ENCODE measurements around the gene TWSG1. TPM values are rescaled to one million over a fixed set of nuclear protein-coding genes. Genes with fewer than 3 reads are reported as not detected.
"Not testable (repeated sequence)": the region's sequence is repeated elsewhere in the genome, so short reads cannot be mapped to it uniquely, and the experiment has no call there.

TWSG1 gene
- total and polyA plus RNA-seq, 10 of the 15 experiments (the other 5 are each of a cell fraction or from before 2014, with no cell fraction given): 11.1 to 45.1 (median 27.7) TPM

DNA sequence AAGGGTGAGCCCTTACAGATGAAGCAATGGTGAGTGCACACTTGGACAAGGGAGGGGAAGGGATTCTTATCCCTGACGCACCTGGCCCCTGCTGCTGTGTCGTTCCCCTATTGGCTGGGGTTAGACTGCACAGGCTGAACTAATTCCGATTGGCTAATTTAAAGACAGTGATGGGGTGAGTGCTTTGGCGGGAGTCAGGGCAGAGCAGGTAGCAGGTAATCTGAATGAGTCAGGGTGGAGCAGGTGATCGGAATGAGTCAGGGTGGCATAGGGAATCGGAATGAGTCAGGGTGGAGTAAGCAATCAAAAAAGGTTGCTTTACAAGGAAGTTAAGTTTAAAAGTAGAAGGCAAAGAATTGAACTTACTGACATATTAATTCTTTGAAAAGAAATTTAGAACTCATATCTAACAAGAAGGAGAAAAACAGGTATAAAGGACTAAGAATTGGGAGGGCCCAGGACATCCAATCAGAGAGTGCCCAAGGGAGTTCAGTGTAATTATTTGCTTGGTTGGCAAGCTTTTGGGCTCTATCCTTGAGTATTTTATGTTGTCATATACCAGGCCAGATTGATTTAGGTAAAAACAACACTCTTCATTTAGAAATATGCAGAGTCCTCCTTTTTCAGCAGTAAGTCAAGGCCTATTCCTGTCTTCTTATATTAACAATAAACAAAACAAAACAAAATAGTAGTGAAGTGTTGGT lies 88.4 kb downstream of the TWSG1 start:
- Histone ChIP-seq H3K9me3 (replicated peaks; ENCODE audit: control insufficient read depth, insufficient read depth, low read length) (peaks cover 2% of the 10 kb centered on the region; the same call in 1 of the 3 replicates), H4K20me1 (ENCODE audit: control insufficient read depth, insufficient read depth) (no peaks in the 10 kb centered on the region), H2AFZ (ENCODE audit: control insufficient read depth, low read depth, low read length) (no peak overlapping the region), H3K4me3 (no peak overlapping the region), H3K27ac (ENCODE audit: control insufficient read depth, insufficient read depth) (no peak overlapping the region), H3K4me2 (ENCODE audit: control insufficient read depth, insufficient read depth) (no peak overlapping the region), H3K36me3 (ENCODE audit: control insufficient read depth in 2 of 2, insufficient read depth in 2 of 2, low read length in 1 of 2) (no peaks in the 10 kb centered on the region), H3K79me2 (ENCODE audit: control insufficient read depth, insufficient read depth, low read length) (no peaks in the 10 kb centered on the region), H3K9ac (ENCODE audit: control insufficient read depth, insufficient read depth, low read length) (no peak overlapping the region), H3K4me1 (ENCODE audit: control insufficient read depth, insufficient read depth, low read length) (no peaks in the 10 kb centered on the region), H3K27me3 (replicated peaks in 1 of 2; ENCODE audit: control insufficient read depth in 2 of 2, insufficient read depth in 2 of 2, low read length in 1 of 2) (no peaks in the 10 kb centered on the region)
- intact Hi-C loops (cut with micrococcal nuclease; ENCODE audit: unreplicated experiment) (no loop called here), in situ Hi-C loops (cut with MboI) (no loop called here)
- no TSS peak for BruUV-seq (replicated peaks)
- ATAC-seq: no peak
- 88% methylated on average over 6 of the region's 6 CpGs for WGBS (ENCODE audit: insufficient coverage, insufficient replicate concordance, low lambda C conversion rate, missing lambda C conversion rate)
- ChIA-PET POLR2A (no interaction called here), RAD21 (ENCODE audit: unreplicated experiment) (no interaction called here), CTCF (no interaction called here), SMC1A (ENCODE audit: uncharacterized antibody, unreplicated experiment) (no interaction called here)
- no peak for FAIRE-seq
- DNase-seq (ENCODE audit: low read depth, low spot score): no peak
- TF ChIP-seq YY1 (IDR thresholded peaks at IDR 0.05; ENCODE audit: low read depth, low read length) (no peak), TBL1XR1 (IDR thresholded peaks at IDR 0.05; ENCODE audit: low read depth, low read length) (no peak), RAD21 (IDR thresholded peaks at IDR 0.05; ENCODE audit: insufficient read depth, low read depth, low read length) (no peak), DPF2 (IDR thresholded peaks at IDR 0.05) (no peak)

DNA sequence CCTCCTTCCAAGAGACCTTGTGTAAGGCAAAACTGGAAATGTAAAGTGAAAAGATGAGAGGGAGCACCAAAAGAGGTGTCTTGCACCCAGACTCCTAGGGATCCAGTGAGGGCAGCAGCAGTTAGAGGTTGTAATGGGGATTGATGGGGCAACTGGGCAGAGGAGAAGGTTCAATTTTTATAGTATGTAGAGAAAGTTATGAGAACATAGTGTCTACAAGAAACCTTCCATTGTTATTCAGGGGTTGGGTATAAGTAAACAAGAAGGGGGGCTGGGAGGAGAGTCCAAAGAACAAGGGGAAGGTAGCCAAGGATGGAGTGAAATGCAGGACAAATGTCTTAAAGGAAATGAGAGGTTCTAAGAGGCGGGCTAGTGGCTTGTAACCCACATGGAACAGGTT lies 89.1 kb downstream of the TWSG1 start:
- intact Hi-C loops (cut with micrococcal nuclease; ENCODE audit: unreplicated experiment); H3K9me3 ChIP-seq (replicated peaks; ENCODE audit: control insufficient read depth, insufficient read depth, low read length); RAD21 ChIA-PET (ENCODE audit: unreplicated experiment); H3K4me2 ChIP-seq (ENCODE audit: control insufficient read depth, insufficient read depth); H3K36me3 ChIP-seq (ENCODE audit: control insufficient read depth in 2 of 2, insufficient read depth in 2 of 2, low read length in 1 of 2); CTCF ChIA-PET; H2AFZ ChIP-seq (ENCODE audit: control insufficient read depth, low read depth, low read length); H4K20me1 ChIP-seq (ENCODE audit: control insufficient read depth, insufficient read depth); BruUV-seq (replicated peaks); SMC1A ChIA-PET (ENCODE audit: uncharacterized antibody, unreplicated experiment); H3K79me2 ChIP-seq (ENCODE audit: control insufficient read depth, insufficient read depth, low read length); H3K4me1 ChIP-seq (ENCODE audit: control insufficient read depth, insufficient read depth, low read length); H3K4me3 ChIP-seq; H3K27ac ChIP-seq (ENCODE audit: control insufficient read depth, insufficient read depth); FAIRE-seq; ATAC-seq; in situ Hi-C loops (cut with MboI); POLR2A ChIA-PET; H3K9ac ChIP-seq (ENCODE audit: control insufficient read depth, insufficient read depth, low read length); DNase-seq (ENCODE audit: low read depth, low spot score); H3K27me3 ChIP-seq (replicated peaks in 1 of 2; ENCODE audit: control insufficient read depth in 2 of 2, insufficient read depth in 2 of 2, low read length in 1 of 2): not testable (repeated sequence)
- 25% methylated on average over 1 of the region's 1 CpG for WGBS (ENCODE audit: insufficient coverage, insufficient replicate concordance, low lambda C conversion rate, missing lambda C conversion rate)

DNA sequence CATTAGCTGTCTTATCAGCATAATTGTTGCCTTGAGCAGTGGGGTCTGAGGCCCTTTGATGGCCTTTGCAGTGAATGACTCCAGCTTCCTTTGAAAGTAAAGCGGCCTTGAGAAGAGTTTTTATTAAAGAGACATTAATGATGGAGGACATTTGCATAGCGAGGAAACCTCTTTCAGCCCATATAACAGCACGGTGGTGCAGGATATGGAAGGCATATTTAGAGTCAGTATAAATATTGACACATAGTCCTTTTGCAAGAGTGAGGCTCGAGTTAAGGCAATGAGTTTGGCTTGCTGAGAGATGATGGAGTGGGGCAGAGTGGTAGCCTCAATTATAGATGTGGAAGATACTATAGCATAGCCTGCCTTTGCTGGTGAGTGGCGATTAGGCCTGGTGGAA lies 89.7 kb downstream of the TWSG1 start:
- in situ Hi-C loops (cut with MboI); H3K27me3 ChIP-seq (replicated peaks in 1 of 2; ENCODE audit: control insufficient read depth in 2 of 2, insufficient read depth in 2 of 2, low read length in 1 of 2); H3K27ac ChIP-seq (ENCODE audit: control insufficient read depth, insufficient read depth); intact Hi-C loops (cut with micrococcal nuclease; ENCODE audit: unreplicated experiment); H3K36me3 ChIP-seq (ENCODE audit: control insufficient read depth in 2 of 2, insufficient read depth in 2 of 2, low read length in 1 of 2); FAIRE-seq; CTCF ChIA-PET; H3K9me3 ChIP-seq (replicated peaks; ENCODE audit: control insufficient read depth, insufficient read depth, low read length); H2AFZ ChIP-seq (ENCODE audit: control insufficient read depth, low read depth, low read length); DNase-seq (ENCODE audit: low read depth, low spot score); POLR2A ChIA-PET; H3K9ac ChIP-seq (ENCODE audit: control insufficient read depth, insufficient read depth, low read length); H3K4me2 ChIP-seq (ENCODE audit: control insufficient read depth, insufficient read depth); H3K4me1 ChIP-seq (ENCODE audit: control insufficient read depth, insufficient read depth, low read length); BruUV-seq (replicated peaks); H3K79me2 ChIP-seq (ENCODE audit: control insufficient read depth, insufficient read depth, low read length); RAD21 ChIA-PET (ENCODE audit: unreplicated experiment); H3K4me3 ChIP-seq; ATAC-seq; H4K20me1 ChIP-seq (ENCODE audit: control insufficient read depth, insufficient read depth): not testable (repeated sequence)
- WGBS (ENCODE audit: insufficient coverage, insufficient replicate concordance, low lambda C conversion rate, missing lambda C conversion rate): 42% methylated on average over 5 of the region's 5 CpGs
- SMC1A ChIA-PET (ENCODE audit: uncharacterized antibody, unreplicated experiment): interaction anchor here (0.6 kb wide), 1 partner anchor 13 kb away, joined by 3 read pairs; no protein-coding TSS in a partner anchor
